SK-N-SH (cell line): ENCODE data around the gene HSPBP1.

Experiments
- FOXM1 ChIP-seq: IDR thresholded peaks from 2 replicates; pipeline ENCODE4 v1.4.0; 2012; ENCODE audit warnings: low read depth, mild to moderate bottlenecking
- NFIC ChIP-seq: IDR thresholded peaks from 2 replicates; pipeline ENCODE4 v1.4.0; 2012; ENCODE audit warnings: borderline replicate concordance
- YY1 ChIP-seq: IDR thresholded peaks from 2 replicates; pipeline ENCODE4 v1.4.0; 2012; ENCODE audit warnings: low read depth, mild to moderate bottlenecking
- TF ChIP-seq, protein P1 (sequence below): fragments of 200-600 bp; sonication (generic); IDR thresholded peaks from 2 replicates; pipeline ENCODE4 v1.6.1; 2017; ENCODE audit warnings: antibody characterized with exemption, mild to moderate bottlenecking, moderate library complexity

DNA sequence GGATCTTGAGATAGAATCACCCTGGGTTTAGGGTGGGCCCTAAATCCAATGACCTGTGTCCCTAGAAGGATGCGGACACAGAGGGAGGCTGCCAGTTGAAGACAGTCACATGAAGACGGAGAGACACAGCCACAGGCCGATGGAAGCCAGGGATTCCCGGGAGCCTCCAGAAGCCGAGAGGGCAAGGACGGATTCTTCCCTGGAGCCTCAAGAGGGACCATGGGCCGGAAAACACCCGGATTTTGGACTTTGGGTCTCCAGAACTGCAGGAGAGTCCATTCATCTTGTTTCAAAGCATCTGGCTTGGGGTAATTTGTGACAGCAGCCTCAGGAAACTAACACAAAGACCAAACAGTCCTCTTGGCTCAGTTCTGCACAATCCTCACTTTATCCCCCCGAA, 53.6 kb downstream of the HSPBP1 start:
- TF ChIP-seq FOXM1, result no peak
- TF ChIP-seq YY1, result no peak
- TF ChIP-seq, protein P1, sequence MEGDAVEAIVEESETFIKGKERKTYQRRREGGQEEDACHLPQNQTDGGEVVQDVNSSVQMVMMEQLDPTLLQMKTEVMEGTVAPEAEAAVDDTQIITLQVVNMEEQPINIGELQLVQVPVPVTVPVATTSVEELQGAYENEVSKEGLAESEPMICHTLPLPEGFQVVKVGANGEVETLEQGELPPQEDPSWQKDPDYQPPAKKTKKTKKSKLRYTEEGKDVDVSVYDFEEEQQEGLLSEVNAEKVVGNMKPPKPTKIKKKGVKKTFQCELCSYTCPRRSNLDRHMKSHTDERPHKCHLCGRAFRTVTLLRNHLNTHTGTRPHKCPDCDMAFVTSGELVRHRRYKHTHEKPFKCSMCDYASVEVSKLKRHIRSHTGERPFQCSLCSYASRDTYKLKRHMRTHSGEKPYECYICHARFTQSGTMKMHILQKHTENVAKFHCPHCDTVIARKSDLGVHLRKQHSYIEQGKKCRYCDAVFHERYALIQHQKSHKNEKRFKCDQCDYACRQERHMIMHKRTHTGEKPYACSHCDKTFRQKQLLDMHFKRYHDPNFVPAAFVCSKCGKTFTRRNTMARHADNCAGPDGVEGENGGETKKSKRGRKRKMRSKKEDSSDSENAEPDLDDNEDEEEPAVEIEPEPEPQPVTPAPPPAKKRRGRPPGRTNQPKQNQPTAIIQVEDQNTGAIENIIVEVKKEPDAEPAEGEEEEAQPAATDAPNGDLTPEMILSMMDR, result no peak
- no peak for TF ChIP-seq NFIC
